ENCODE results near the gene TTBK2. TPM values are rescaled to one million over a fixed set of nuclear protein-coding genes. Genes with fewer than 3 reads are reported as not detected.

TTBK2 gene
- total and polyA plus RNA-seq, 10 donors = 1.4 to 27.8 (median 19.5) TPM

DNA sequence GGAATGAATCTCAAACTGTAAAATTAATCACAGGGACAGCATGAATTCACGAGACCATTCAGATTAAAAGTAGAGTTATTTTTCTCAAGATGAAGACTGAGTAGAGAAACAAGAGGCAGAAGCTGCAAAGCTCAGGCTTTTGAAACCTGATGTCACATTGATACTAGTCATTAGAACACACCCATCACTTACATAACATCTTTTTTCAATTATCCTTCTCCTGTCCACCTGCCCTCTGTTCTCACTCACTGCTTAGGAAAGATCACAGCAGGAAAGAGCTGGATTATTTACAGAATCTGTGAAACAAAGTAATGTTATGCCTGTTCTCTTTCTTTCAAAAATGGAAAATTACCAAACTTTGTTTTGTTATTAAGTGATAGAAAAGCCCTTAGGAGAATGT lies 111.7 kb downstream of the TTBK2 start:
- Histone ChIP-seq H3K4me1 (no peaks in the 10 kb centered on the region), H3K4me3 (no peak overlapping the region), H3K36me3 (peaks cover 0 to 72% (median 15%) of the 10 kb centered on the region in 6 donors), H3K9me3 (no peaks in the 10 kb centered on the region), H3K27ac (no peak overlapping the region), H3K27me3 (replicated peaks in 1 of 7) (no peaks in the 10 kb centered on the region)
- no peak for DNase-seq
- TF ChIP-seq POLR2AphosphoS5 (IDR thresholded peaks at IDR 0.05) (no peak), POLR2A (IDR thresholded peaks at IDR 0.05) (no peak)
- TF ChIP-seq, protein P1, sequence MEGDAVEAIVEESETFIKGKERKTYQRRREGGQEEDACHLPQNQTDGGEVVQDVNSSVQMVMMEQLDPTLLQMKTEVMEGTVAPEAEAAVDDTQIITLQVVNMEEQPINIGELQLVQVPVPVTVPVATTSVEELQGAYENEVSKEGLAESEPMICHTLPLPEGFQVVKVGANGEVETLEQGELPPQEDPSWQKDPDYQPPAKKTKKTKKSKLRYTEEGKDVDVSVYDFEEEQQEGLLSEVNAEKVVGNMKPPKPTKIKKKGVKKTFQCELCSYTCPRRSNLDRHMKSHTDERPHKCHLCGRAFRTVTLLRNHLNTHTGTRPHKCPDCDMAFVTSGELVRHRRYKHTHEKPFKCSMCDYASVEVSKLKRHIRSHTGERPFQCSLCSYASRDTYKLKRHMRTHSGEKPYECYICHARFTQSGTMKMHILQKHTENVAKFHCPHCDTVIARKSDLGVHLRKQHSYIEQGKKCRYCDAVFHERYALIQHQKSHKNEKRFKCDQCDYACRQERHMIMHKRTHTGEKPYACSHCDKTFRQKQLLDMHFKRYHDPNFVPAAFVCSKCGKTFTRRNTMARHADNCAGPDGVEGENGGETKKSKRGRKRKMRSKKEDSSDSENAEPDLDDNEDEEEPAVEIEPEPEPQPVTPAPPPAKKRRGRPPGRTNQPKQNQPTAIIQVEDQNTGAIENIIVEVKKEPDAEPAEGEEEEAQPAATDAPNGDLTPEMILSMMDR (IDR thresholded peaks at IDR 0.05 in 8 of 11, conservative IDR thresholded peaks at IDR 0.05 in 3 of 11) = no peak
- intact Hi-C loops (cut with DNase I; ENCODE audit: low total_unique reads) = no loop called here
- WGBS, 5 donors = 90 to 98% (median 98%) methylated on average over 1 of the region's 1 CpG

DNA sequence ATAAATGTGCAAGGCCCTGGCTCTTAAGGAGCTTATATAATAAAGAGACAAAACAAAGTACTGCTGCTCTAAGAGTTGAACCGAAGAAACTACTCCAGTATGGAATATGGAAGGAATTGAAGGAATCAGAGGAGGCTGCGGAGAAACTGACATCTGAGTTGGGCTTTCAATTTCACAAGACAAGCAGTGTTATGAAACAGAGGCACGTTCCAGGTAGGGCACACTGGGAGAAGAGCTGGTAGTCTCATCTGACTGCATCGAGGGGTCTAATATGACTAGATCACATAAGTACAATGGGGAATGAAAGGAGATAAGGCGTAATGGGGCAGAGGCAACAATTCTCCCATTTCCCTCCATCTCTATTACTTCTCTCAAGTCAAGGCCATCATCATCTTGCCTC lies 115.3 kb downstream of the TTBK2 start:
- Histone ChIP-seq H3K27me3 (replicated peaks in 1 of 7) (no peaks in the 10 kb centered on the region), H3K4me3 (no peak overlapping the region), H3K4me1 (no peaks in the 10 kb centered on the region), H3K27ac (no peak overlapping the region), H3K9me3 (no peaks in the 10 kb centered on the region), H3K36me3 (peaks cover 0 to 88% (median 26%) of the 10 kb centered on the region in 6 donors)
- TF ChIP-seq POLR2AphosphoS5 (IDR thresholded peaks at IDR 0.05) = no peak
- TF ChIP-seq, protein P1 (IDR thresholded peaks at IDR 0.05 in 8 of 11, conservative IDR thresholded peaks at IDR 0.05 in 3 of 11) = no peak
- WGBS, 5 donors = 88 to 99% (median 94%) methylated on average over 5 of the region's 5 CpGs
- intact Hi-C loops (cut with DNase I; ENCODE audit: low total_unique reads) = no loop called here
- DNase-seq = no peak

DNA sequence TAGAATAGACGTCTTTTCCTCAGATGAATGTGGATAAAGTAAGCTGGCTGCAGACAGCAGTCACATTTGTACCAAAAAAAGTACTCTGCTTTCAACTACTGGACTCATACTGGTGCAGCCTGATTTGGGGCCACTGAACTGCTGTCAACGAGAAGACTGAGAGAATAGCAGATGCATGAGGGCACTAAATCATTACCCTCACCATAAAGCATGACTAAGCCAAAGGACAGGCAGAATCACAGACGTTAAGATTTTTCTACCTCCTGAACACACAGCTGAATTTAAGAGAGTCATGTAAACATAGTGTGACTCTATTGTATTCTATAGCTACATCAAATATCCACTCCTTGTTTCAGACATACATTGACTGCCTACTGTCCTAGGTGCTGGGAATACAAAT lies 115.8 kb downstream of the TTBK2 start:
- no peak for TF ChIP-seq POLR2AphosphoS5 (IDR thresholded peaks at IDR 0.05)
- TF ChIP-seq, protein P1 (IDR thresholded peaks at IDR 0.05 in 8 of 11, conservative IDR thresholded peaks at IDR 0.05 in 3 of 11) = no peak
- no peak for TF ChIP-seq POLR2A (IDR thresholded peaks at IDR 0.05)
- WGBS, 5 donors = 77 to 89% (median 78%) methylated on average over 3 of the region's 3 CpGs
- no peak overlapping the region for H3K4me3 ChIP-seq
- no peaks in the 10 kb centered on the region for H3K27me3 ChIP-seq (replicated peaks in 1 of 7)
- no peak for DNase-seq
- no peak overlapping the region for H3K27ac ChIP-seq
- no peaks in the 10 kb centered on the region for H3K9me3 ChIP-seq
- no peaks in the 10 kb centered on the region for H3K4me1 ChIP-seq
- intact Hi-C loops (cut with DNase I; ENCODE audit: low total_unique reads) = no loop called here
- H3K36me3 ChIP-seq = peaks cover 0 to 85% (median 23%) of the 10 kb centered on the region in 6 donors

DNA sequence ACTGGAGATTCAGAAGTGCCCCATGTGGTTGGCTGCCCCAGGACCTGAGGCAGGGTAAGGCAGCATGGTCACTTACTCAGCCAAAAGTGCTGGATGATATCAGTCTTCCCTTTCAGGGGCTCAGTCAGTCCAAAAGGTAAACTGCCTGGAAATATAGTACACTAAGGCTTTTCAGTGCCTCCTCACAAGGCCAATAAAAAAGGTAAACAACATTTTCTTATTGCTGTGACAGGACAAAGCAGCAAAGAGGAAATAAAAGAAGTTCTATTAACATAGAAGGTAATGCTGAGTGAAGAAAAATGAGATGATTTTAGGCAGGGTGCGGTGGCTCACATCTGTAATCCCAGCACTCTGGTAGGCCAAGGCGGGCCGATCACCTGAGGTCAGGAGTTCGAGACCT lies 117.1 kb downstream of the TTBK2 start:
- DNase-seq = no peak
- H3K36me3 ChIP-seq = peaks cover 0 to 77% (median 21%) of the 10 kb centered on the region in 6 donors
- H3K27ac ChIP-seq = no peak overlapping the region
- H3K4me1 ChIP-seq = no peaks in the 10 kb centered on the region
- intact Hi-C loops (cut with DNase I; ENCODE audit: low total_unique reads) = no loop called here
- H3K9me3 ChIP-seq = no peaks in the 10 kb centered on the region
- 97 to 100% (median 98%) methylated on average over 4 of the region's 4 CpGs for WGBS, 5 donors
- TF ChIP-seq POLR2AphosphoS5 (IDR thresholded peaks at IDR 0.05) = no peak
- TF ChIP-seq, protein P1 (IDR thresholded peaks at IDR 0.05 in 8 of 11, conservative IDR thresholded peaks at IDR 0.05 in 3 of 11) = no peak
- no peak for TF ChIP-seq POLR2A (IDR thresholded peaks at IDR 0.05)
- H3K27me3 ChIP-seq (replicated peaks in 1 of 7) = no peaks in the 10 kb centered on the region
- H3K4me3 ChIP-seq = no peak overlapping the region
